ENCODE results near the gene RAB3B. TPM values are rescaled to one million over a fixed set of nuclear protein-coding genes. Genes with fewer than 3 reads are reported as not detected.
"Not testable (repeated sequence)": the region's sequence is repeated elsewhere in the genome, so short reads cannot be mapped to it uniquely, and the experiment has no call there.

RAB3B gene
- total RNA-seq, 1 donor from 2014 or later = not detected

DNA sequence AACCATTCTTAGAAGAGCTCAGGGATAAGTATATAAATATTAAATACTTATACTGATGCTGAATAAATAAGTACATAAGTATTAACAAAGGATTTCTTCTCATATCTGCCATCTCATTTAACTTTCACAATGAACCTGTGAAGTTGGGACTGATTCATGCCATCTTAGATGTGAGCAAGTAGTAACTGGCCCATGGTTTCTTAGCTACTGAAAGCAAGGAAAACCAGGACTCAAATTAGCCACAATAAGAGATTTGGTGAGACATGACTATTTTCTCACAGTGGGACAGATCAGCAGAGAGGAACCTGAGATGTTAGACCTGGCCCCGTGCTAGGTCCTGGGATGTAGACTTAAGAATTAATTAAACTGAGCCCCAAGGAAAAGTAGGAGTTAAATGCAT is 8.2 kb upstream of the RAB3B start:
- no peak for ATAC-seq (ENCODE audit: poor library complexity)
- intact Hi-C loops (cut with DNase I) = loop anchor here (5.0 kb wide), 1 partner anchor 101 kb away; no protein-coding TSS in a partner anchor

DNA sequence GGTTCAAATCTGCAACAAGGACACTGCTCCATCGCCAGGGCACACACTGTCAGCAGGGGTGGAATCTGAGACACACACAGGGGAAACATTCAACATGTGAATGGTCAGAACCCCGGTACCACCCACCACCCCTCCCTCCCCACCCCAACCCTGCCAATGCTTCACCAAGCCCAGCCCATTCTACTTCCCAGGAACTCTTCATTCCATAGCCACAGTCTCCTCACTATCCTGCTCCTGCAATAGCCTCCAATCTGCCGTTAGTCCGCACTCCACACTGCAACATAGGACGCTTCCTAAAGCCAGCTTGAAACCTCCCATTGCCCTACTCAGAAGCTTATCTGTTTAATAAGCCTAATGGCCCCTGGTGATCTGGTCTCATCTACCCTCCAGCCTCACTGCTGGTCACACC is 7.5 kb upstream of the RAB3B start:
- ATAC-seq (ENCODE audit: poor library complexity) = no peak
- intact Hi-C loops (cut with DNase I) = loop anchor here (5.0 kb wide), 1 partner anchor 101 kb away; no protein-coding TSS in a partner anchor
- no peak for DNase-seq

More for the DNA sequence above, 8.2 kb upstream of the RAB3B start:
- DNase-seq = no peak

DNA sequence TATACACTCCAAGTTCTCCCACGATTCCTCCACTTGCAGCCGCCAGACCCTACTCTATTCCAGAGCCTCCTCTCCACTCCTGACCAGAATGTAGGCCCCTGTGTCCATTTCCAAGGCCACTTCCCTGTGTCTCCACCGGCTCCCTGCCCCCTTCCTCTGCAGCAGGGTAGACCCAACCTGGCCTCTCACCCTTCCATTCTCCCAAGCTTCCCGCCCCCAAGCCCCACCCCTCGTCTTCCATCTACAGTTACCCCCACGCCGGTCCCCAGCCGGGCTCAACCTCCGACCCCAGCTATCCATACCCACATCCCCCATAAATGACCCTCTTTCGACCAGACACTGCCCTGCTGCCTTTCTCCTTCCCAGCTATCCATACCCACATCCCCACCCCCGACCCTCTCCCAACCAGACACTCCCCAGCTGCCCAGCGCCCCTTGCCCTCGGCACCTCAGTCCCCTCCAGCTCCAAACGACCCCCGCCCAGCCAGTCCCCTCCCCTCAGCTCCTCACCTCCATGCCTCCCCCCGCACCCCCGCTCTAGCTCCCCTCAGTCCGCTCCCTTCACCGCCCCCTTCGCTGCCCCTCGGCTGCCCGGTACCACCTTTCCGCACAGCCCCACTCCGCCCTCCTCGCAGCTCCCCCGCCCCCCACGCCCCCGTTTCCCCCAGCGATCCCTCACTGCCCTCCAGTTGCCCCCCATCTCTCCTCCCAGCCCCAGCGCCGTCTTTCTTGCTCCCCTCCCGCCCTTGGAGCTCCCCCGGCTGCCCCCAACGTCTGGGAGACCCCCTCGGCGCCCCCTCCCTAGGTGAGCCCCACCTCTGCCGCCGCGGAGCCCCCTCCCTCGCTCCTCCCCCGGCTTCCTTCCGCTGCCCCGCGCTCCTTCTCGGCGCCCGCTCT is 670 bp downstream of the RAB3B start:
- no peak for ATAC-seq (ENCODE audit: poor library complexity)
- no peak for DNase-seq
- intact Hi-C loops (cut with DNase I) = no loop called here

- intact Hi-C loops (cut with DNase I) = no loop called here
- DNase-seq (no peak), ATAC-seq (ENCODE audit: poor library complexity) (no peak)
Observed at GRCh38 chr1:51988254-51988653, 2.2 kb downstream of the RAB3B start.

- DNase-seq = no peak
- intact Hi-C loops (cut with DNase I) = no loop called here
Observed at GRCh38 chr1:51986718-51987117, 3.8 kb downstream of the RAB3B start.

DNA sequence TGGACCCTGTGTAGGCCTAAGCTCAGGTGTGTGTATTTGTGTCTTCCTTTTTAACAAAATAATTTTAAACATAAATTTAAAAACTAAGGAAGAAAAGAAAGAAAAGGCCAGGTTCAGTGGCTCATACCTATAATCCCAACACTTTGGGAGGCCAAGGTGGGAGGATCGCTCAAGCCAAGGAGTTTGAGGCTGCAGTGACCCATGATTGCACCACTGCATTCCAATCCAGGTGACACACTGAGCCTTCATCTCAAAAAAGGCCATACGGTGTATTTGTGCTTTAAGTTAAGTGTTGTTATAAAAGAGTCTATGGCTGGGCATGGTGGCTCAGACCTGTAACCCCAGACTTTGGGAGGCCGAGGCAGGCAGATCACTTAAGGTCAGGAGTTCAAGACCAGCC is 8.3 kb downstream of the RAB3B start:
- ATAC-seq (ENCODE audit: poor library complexity) = no peak
- intact Hi-C loops (cut with DNase I) = no loop called here
- no peak for DNase-seq

More at GRCh38 chr1:51986718-51987117, 3.8 kb downstream of the RAB3B start:
- ATAC-seq (ENCODE audit: poor library complexity) = no peak

- intact Hi-C loops (cut with DNase I) = no loop called here
- ATAC-seq (ENCODE audit: poor library complexity) (no peak), DNase-seq (no peak)
Observed at GRCh38 chr1:51981555-51981954, 8.9 kb downstream of the RAB3B start.

DNA sequence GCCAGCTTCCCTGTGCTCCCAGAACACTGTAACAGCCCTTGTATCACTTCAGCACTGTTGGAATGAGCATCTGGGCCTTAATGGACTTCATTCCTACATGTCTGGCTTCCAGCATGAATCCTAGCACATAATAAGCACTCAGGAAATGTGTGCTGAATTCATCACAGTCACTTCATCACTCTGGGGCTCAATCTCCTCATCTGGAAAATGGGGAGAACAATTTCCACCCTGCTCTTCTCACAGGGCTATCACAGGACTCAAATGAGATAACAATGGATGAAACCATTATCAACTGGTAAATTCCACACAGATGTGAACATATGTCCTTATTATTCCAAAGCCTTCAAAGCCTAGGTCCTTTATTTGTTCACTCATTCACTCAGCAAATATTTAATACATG is 12.4 kb downstream of the RAB3B start:
- ATAC-seq (ENCODE audit: poor library complexity) = no peak
- DNase-seq = no peak
- intact Hi-C loops (cut with DNase I) = no loop called here

DNA sequence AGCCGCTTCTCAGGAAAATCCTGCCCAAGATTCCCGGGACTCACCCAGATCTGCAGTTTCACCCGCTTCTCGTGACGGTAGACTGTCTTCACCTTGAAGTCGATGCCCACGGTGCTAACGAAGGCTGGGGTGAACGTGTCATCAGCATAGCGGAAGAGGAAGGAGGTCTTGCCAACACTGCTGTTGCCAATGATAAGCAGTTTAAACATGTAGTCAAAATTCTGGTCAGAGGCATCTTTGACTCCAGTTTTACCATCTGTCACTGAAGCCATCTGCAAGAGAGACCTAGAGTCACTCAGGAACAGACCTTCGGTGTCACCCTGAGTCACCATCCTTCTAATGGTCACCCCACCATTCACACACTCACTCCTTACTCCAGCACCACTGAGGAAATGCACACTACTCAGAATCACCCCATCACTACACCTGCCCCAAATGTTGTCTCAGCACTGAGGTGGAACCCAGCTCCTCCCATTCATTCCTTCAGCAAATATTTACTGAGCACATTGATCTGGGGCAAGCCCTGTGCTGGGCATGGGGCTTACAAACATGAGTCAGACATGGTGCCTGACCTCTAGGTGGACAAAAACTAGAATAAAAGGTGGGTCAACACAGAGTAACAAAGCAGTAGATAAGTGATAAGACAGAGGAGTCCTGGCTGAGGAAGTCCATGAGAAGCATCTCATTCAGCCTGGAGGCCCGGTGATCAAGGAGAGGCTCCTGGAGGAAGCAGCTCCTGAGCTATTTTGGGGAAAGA is 13.5 kb downstream of the RAB3B start:
- DNase-seq (no peak), ATAC-seq (ENCODE audit: poor library complexity) (no peak)
- intact Hi-C loops (cut with DNase I) = no loop called here

DNA sequence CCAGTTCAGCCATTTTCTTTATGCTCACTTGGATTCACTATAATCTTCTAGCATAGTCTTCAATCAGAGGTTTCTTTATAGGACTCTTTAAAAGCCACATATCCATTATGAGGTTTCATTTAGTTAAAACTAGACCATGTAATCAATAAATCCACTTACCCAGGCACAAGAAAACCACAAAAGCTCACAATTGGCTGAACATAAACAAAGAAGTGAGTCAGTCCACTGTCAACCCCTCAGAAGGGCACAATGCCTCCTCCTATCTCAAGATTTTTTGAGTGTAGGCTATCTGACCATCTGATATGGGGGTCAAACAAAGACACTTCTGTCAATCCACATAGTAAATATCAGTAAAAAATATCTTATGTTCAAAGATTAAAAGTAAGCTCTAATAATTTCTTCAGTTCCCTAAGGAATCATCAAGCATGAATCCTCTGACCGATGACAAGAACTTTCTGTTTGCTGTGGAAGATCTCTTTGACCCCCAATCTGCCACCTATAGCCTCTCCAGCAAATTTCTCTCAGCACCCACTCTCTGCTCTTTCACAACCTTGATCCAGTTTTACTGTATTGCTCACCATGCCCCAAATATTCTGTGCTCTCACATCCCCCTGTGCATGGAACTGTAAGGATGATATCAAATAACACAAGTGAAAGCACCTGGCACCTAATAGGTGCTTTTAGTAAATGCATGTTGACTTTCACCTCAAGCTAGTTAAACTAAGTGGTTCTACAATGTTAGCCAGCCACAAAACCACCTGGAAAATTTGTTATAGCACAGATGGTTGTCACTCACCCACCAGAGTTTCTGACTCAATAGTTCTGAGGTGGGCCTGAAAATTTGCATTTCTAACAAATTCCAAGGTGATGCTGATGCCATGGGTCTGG is 16.7 kb downstream of the RAB3B start:
- intact Hi-C loops (cut with DNase I) = no loop called here
- DNase-seq (no peak), ATAC-seq (ENCODE audit: poor library complexity) (no peak)

DNA sequence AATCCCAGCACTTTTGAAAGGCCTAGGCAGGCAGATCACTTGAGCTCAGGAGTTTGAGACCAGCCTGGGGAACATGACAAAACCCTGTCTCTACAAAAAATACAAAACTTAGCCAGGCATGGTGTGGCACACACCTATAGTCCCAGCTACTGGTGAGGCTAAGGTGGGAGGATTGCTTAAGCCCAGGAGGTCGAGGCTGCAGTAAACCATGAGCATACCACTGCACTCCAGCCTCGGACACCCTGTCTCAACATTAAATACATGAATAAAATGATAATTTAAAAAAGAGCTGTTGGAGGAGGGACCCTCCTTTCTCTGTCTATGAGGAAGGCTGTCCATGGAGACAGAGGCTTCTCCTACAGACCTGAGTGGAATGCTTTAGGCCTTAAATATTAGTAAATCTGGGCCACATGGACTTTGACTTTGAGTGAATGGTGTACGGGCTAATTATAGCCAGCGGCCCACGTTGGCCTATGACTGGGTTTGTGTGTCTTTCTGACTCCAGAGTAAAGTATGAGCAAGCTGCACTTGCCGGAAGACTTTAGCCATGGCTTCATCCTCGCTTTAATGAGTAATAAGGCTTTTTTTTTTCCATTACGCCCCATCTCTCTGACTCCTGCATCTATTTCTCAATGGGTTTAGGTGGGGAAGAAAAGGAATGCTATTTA is 21.3 kb downstream of the RAB3B start:
- intact Hi-C loops (cut with DNase I) = no loop called here
- ATAC-seq (ENCODE audit: poor library complexity) = no peak
- DNase-seq = no peak

DNA sequence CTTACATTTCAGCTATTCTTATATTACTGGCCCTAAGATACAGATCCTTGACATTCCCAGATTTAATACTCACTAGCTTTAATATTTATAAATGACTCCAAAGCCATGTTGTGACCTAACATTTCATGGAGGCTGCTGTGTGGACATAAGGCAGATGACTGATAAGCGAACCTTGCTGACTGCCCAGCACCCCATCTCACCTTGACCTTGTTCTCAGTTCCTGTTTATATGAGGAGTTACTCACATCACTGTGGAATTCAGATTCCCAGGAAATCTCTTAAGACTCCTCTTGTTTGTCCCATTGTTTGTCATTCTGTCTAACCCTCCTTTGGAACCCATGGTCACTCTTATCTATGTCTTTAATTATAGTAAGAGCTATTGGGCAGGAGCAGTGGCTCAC is 21.9 kb downstream of the RAB3B start:
- DNase-seq (no peak), ATAC-seq (ENCODE audit: poor library complexity) (no peak)
- intact Hi-C loops (cut with DNase I) = no loop called here

- DNase-seq; ATAC-seq (ENCODE audit: poor library complexity); intact Hi-C loops (cut with DNase I): not testable (repeated sequence)
Observed at GRCh38 chr1:51967213-51967791, 23.2 kb downstream of the RAB3B start.

GRCh38 chr1:51966559-51966958 is 23.9 kb downstream of the RAB3B start:
- no peak for ATAC-seq (ENCODE audit: poor library complexity)
- no peak for DNase-seq
- intact Hi-C loops (cut with DNase I) = no loop called here

GRCh38 chr1:51964309-51964696 is 26.2 kb downstream of the RAB3B start:
- intact Hi-C loops (cut with DNase I) = no loop called here
- ATAC-seq (ENCODE audit: poor library complexity) (no peak), DNase-seq (no peak)

DNA sequence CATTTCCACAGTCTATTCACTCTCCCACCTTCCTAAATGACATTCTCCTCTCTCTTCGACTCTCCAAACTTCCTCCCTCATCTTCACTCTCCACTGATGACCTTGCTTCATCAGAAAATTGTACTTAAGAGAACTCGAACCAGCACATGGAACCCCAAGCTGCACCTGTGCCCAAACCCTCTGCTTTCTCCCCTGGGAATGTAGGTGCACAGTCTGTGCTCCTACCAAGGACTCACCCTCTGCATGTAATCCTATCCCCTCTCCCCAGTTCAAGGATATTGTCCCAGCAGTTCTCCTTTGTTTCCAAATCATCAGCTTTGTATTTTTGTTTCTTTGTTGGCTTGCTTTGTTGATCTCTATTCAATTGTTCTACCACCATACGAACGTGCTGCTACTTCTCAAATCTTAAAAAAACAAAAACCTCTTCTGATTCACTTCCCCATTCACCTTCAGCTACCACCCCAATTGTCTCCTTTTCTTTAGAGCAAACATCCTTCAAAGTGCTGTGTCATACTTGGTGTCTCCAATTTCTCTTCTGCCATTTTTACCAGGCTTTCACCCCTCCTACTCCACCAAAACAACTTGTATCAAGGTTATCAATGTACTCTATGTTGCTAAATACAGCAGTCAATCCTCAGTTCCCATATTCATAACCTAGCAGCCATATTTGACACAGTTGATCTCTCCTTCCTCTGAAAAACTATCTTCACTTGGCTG is 26.8 kb downstream of the RAB3B start:
- ATAC-seq (ENCODE audit: poor library complexity) = no peak
- intact Hi-C loops (cut with DNase I) = no loop called here
- no peak for DNase-seq
